ENCODE data around the gene BIK.

The BIK gene

GRCh38 chr22:43096420-43096819, 14.1 kb upstream of the BIK start:
- peaks cover 2% of the 10 kb centered on the region for H3K79me1 ChIP-seq (ENCODE audit: low read depth, low read length)
- H2AK5ac ChIP-seq (ENCODE audit: low read depth, low read length): no peak overlapping the region
- WGBS, 2 donors (ENCODE audit: extremely low coverage in 2 of 2, insufficient read length in 2 of 2, insufficient replicate concordance in 1 of 2): no CpG with 5 or more reads among the region's 8 CpGs
- H3K4me3 ChIP-seq (ENCODE audit: low read length in 2 of 2): no peak overlapping the region
- H4K8ac ChIP-seq (ENCODE audit: low read depth, low read length): no peak overlapping the region
- H2AFZ ChIP-seq (ENCODE audit: low read length): no peak overlapping the region
- H3K18ac ChIP-seq (ENCODE audit: low read length): no peak overlapping the region
- no peak overlapping the region for H4K91ac ChIP-seq (ENCODE audit: low read depth, low read length, poor library complexity)
- peaks cover 10 to 12% of the 10 kb centered on the region in 2 donors for H3K9me3 ChIP-seq (replicated peaks in 1 of 2; ENCODE audit: control insufficient read depth in 2 of 2, insufficient read depth in 1 of 2, low read depth in 1 of 2, low read length in 2 of 2)
- H3K9ac ChIP-seq (ENCODE audit: low read depth, low read length, poor library complexity): no peak overlapping the region
- H3K14ac ChIP-seq (ENCODE audit: low read length): no peak overlapping the region
- no peaks in the 10 kb centered on the region for H3K27me3 ChIP-seq (ENCODE audit: control insufficient read depth in 3 of 3, insufficient read depth in 3 of 3, low read depth in 1 of 3, low read length in 3 of 3)
- no peak overlapping the region for H3K4ac ChIP-seq (ENCODE audit: low read length)
- DNase-seq (ENCODE audit: low spot score): no peak
- H3K27ac ChIP-seq (replicated peaks; ENCODE audit: low read length): no peak overlapping the region
- H2BK12ac ChIP-seq (ENCODE audit: low read length): no peak overlapping the region
- H3K36me3 ChIP-seq (replicated peaks in 1 of 2; ENCODE audit: control insufficient read depth in 2 of 2, insufficient read depth in 2 of 2, low read length in 2 of 2): no peaks in the 10 kb centered on the region
- H3K4me1 ChIP-seq (ENCODE audit: control insufficient read depth in 2 of 2, insufficient read depth in 1 of 2, low read depth in 1 of 2, low read length in 2 of 2): peaks cover 4 to 8% of the 10 kb centered on the region in 2 donors
- no peak overlapping the region for H2BK120ac ChIP-seq (ENCODE audit: low read depth, low read length)
- no peak overlapping the region for H2BK5ac ChIP-seq (ENCODE audit: low read length)
- no peak overlapping the region for H3K23ac ChIP-seq (ENCODE audit: low read depth, low read length, poor library complexity)
- no peak overlapping the region for H2BK15ac ChIP-seq (ENCODE audit: low read length)
- no peak overlapping the region for H3K4me2 ChIP-seq (ENCODE audit: insufficient read depth, low read length, poor library complexity, severe bottlenecking)

DNA sequence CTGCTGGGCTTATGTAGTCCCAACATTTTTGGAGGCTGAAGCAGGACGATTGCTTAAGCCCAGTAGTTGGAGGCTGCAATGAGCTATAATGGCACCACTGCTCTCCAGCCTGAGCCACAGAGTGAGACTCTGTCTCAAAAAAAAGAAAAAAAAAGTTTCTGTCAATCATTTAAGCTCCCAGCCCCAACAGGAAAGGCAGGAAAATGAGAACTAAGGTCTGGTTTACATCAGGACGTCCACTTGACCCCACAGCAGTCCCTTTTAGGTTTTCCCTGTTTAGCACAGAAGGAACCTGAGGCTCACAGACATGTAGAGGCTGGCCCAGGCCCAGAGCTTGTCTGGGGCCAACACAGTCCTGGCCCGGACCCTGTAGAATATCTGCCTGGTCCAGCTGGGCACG, 12.2 kb upstream of the BIK start:
- Histone ChIP-seq H3K18ac (ENCODE audit: low read length) (peak overlapping the region; percentile 45), H3K4me1 (ENCODE audit: control insufficient read depth in 2 of 2, insufficient read depth in 1 of 2, low read depth in 1 of 2, low read length in 2 of 2) (peaks cover 6 to 9% of the 10 kb centered on the region in 2 donors), H2BK12ac (ENCODE audit: low read length) (peak overlapping the region; percentile 89), H3K36me3 (replicated peaks in 1 of 2; ENCODE audit: control insufficient read depth in 2 of 2, insufficient read depth in 2 of 2, low read length in 2 of 2) (no peaks in the 10 kb centered on the region), H3K4ac (ENCODE audit: low read length) (no peak overlapping the region), H4K8ac (ENCODE audit: low read depth, low read length) (no peak overlapping the region), H2AFZ (ENCODE audit: low read length) (peak overlapping the region; percentile 45), H3K4me3 (ENCODE audit: low read length in 2 of 2) (peak overlapping the region in 1 of 2 donors; percentile 9), H3K9me3 (replicated peaks in 1 of 2; ENCODE audit: control insufficient read depth in 2 of 2, insufficient read depth in 1 of 2, low read depth in 1 of 2, low read length in 2 of 2) (peaks cover 10 to 12% of the 10 kb centered on the region in 2 donors), H3K79me1 (ENCODE audit: low read depth, low read length) (peaks cover 2% of the 10 kb centered on the region), H3K14ac (ENCODE audit: low read length) (peak overlapping the region; percentile 97), H2AK5ac (ENCODE audit: low read depth, low read length) (peak overlapping the region; percentile 94), H2BK5ac (ENCODE audit: low read length) (peak overlapping the region; percentile 32), H3K27me3 (ENCODE audit: control insufficient read depth in 3 of 3, insufficient read depth in 3 of 3, low read depth in 1 of 3, low read length in 3 of 3) (no peaks in the 10 kb centered on the region), H3K9ac (ENCODE audit: low read depth, low read length, poor library complexity) (no peak overlapping the region), H3K27ac (replicated peaks; ENCODE audit: low read length) (no peak overlapping the region), H2BK15ac (ENCODE audit: low read length) (no peak overlapping the region), H3K4me2 (ENCODE audit: insufficient read depth, low read length, poor library complexity, severe bottlenecking) (no peak overlapping the region), H3K23ac (ENCODE audit: low read depth, low read length, poor library complexity) (no peak overlapping the region), H2BK120ac (ENCODE audit: low read depth, low read length) (no peak overlapping the region), H4K91ac (ENCODE audit: low read depth, low read length, poor library complexity) (no peak overlapping the region)
- WGBS, 2 donors (ENCODE audit: extremely low coverage in 2 of 2, insufficient read length in 2 of 2, insufficient replicate concordance in 1 of 2): no CpG with 5 or more reads among the region's 4 CpGs
- DNase-seq (ENCODE audit: low spot score): no peak

DNA sequence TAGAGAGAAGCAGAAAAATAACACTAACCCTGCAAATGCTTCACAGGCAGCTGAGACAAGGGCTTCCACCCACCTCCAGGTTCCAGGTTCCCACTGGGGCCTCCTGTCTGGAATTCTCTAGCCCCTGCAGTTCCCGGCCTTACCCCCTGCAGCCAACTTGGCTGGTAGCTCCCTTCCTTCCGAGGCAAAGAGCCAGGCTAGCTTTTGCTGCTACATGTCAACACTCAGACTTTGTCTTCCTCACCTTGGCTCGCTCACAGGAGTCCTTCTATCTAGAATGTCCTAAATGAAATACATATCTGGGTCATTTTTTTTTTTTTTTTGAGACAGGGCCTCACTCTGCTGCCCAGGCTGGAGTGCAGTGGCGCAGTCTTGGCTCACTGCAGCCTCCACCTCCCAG, 11.5 kb upstream of the BIK start:
- H4K8ac ChIP-seq (ENCODE audit: low read depth, low read length): no peak overlapping the region
- peaks cover 10 to 12% of the 10 kb centered on the region in 2 donors for H3K9me3 ChIP-seq (replicated peaks in 1 of 2; ENCODE audit: control insufficient read depth in 2 of 2, insufficient read depth in 1 of 2, low read depth in 1 of 2, low read length in 2 of 2)
- H3K79me1 ChIP-seq (ENCODE audit: low read depth, low read length): peaks cover 2% of the 10 kb centered on the region
- no peaks in the 10 kb centered on the region for H3K27me3 ChIP-seq (ENCODE audit: control insufficient read depth in 3 of 3, insufficient read depth in 3 of 3, low read depth in 1 of 3, low read length in 3 of 3)
- H3K4me2 ChIP-seq (ENCODE audit: insufficient read depth, low read length, poor library complexity, severe bottlenecking): no peak overlapping the region
- no peak overlapping the region for H2BK15ac ChIP-seq (ENCODE audit: low read length)
- no peak overlapping the region for H2AFZ ChIP-seq (ENCODE audit: low read length)
- no peak overlapping the region for H2AK5ac ChIP-seq (ENCODE audit: low read depth, low read length)
- no peak for DNase-seq (ENCODE audit: low spot score)
- peaks cover 12 to 14% of the 10 kb centered on the region in 2 donors for H3K4me1 ChIP-seq (ENCODE audit: control insufficient read depth in 2 of 2, insufficient read depth in 1 of 2, low read depth in 1 of 2, low read length in 2 of 2)
- no peak overlapping the region for H3K4ac ChIP-seq (ENCODE audit: low read length)
- H4K91ac ChIP-seq (ENCODE audit: low read depth, low read length, poor library complexity): no peak overlapping the region
- H3K14ac ChIP-seq (ENCODE audit: low read length): no peak overlapping the region
- H3K23ac ChIP-seq (ENCODE audit: low read depth, low read length, poor library complexity): no peak overlapping the region
- H3K9ac ChIP-seq (ENCODE audit: low read depth, low read length, poor library complexity): no peak overlapping the region
- H2BK120ac ChIP-seq (ENCODE audit: low read depth, low read length): no peak overlapping the region
- H3K36me3 ChIP-seq (replicated peaks in 1 of 2; ENCODE audit: control insufficient read depth in 2 of 2, insufficient read depth in 2 of 2, low read length in 2 of 2): no peaks in the 10 kb centered on the region
- WGBS, 2 donors (ENCODE audit: extremely low coverage in 2 of 2, insufficient read length in 2 of 2, insufficient replicate concordance in 1 of 2): no CpG with 5 or more reads among the region's 4 CpGs
- no peak overlapping the region for H2BK12ac ChIP-seq (ENCODE audit: low read length)
- H3K27ac ChIP-seq (replicated peaks; ENCODE audit: low read length): no peak overlapping the region
- no peak overlapping the region for H3K4me3 ChIP-seq (ENCODE audit: low read length in 2 of 2)
- no peak overlapping the region for H2BK5ac ChIP-seq (ENCODE audit: low read length)
- no peak overlapping the region for H3K18ac ChIP-seq (ENCODE audit: low read length)

- Histone ChIP-seq H2AK5ac (ENCODE audit: low read depth, low read length) (no peak overlapping the region), H2BK5ac (ENCODE audit: low read length) (no peak overlapping the region), H3K9me3 (replicated peaks in 1 of 2; ENCODE audit: control insufficient read depth in 2 of 2, insufficient read depth in 1 of 2, low read depth in 1 of 2, low read length in 2 of 2) (peaks cover 10 to 12% of the 10 kb centered on the region in 2 donors), H3K23ac (ENCODE audit: low read depth, low read length, poor library complexity) (no peak overlapping the region), H2BK15ac (ENCODE audit: low read length) (no peak overlapping the region), H3K36me3 (replicated peaks in 1 of 2; ENCODE audit: control insufficient read depth in 2 of 2, insufficient read depth in 2 of 2, low read length in 2 of 2) (no peaks in the 10 kb centered on the region), H4K91ac (ENCODE audit: low read depth, low read length, poor library complexity) (no peak overlapping the region), H3K27ac (replicated peaks; ENCODE audit: low read length) (no peak overlapping the region), H3K4ac (ENCODE audit: low read length) (no peak overlapping the region), H3K79me1 (ENCODE audit: low read depth, low read length) (peaks cover 2% of the 10 kb centered on the region), H3K4me3 (ENCODE audit: low read length in 2 of 2) (no peak overlapping the region), H3K4me1 (ENCODE audit: control insufficient read depth in 2 of 2, insufficient read depth in 1 of 2, low read depth in 1 of 2, low read length in 2 of 2) (peaks cover 16% of the 10 kb centered on the region in 2 donors), H2BK120ac (ENCODE audit: low read depth, low read length) (no peak overlapping the region), H2AFZ (ENCODE audit: low read length) (no peak overlapping the region), H3K9ac (ENCODE audit: low read depth, low read length, poor library complexity) (no peak overlapping the region), H3K18ac (ENCODE audit: low read length) (no peak overlapping the region), H3K14ac (ENCODE audit: low read length) (no peak overlapping the region), H2BK12ac (ENCODE audit: low read length) (no peak overlapping the region), H4K8ac (ENCODE audit: low read depth, low read length) (no peak overlapping the region), H3K27me3 (ENCODE audit: control insufficient read depth in 3 of 3, insufficient read depth in 3 of 3, low read depth in 1 of 3, low read length in 3 of 3) (no peaks in the 10 kb centered on the region), H3K4me2 (ENCODE audit: insufficient read depth, low read length, poor library complexity, severe bottlenecking) (no peak overlapping the region)
- WGBS, 2 donors (ENCODE audit: extremely low coverage in 2 of 2, insufficient read length in 2 of 2, insufficient replicate concordance in 1 of 2): no CpG with 5 or more reads among the region's 5 CpGs
- no peak for DNase-seq (ENCODE audit: low spot score)
These were observed 10.3 kb upstream of the BIK start for GRCh38 chr22:43100225-43100624.

Data from neuronal stem cell (in vitro differentiated cells).